Type B pancreatic cell (in vitro differentiated cells): ENCODE measurements around the gene AKIRIN2. TPM values are rescaled to one million over a fixed set of nuclear protein-coding genes. Genes with fewer than 3 reads are reported as not detected.

Source experiments
- DNase-seq: peaks from one replicate; pipeline ENCODE4 v3.0.0; 2021; ENCODE audit warnings: mixed read lengths; ENCODE audit not compliant: unreplicated experiment; ENCODE audit errors: extremely low spot score
- H3K27ac Mint-ChIP-seq: 2 replicates; pipeline ENCODE4 v1.8.0; 2021; ENCODE audit warnings: mild to moderate bottlenecking, mixed read lengths
- H3K27me3 Mint-ChIP-seq: 2 replicates; pipeline ENCODE4 v1.8.0; 2021; ENCODE audit warnings: mixed read lengths
- H3K36me3 Mint-ChIP-seq: 2 replicates; pipeline ENCODE4 v1.8.0; 2021; ENCODE audit warnings: mixed read lengths
- H3K4me1 Mint-ChIP-seq: one replicate; pipeline ENCODE4 v1.8.0; 2021; ENCODE audit warnings: mixed read lengths; ENCODE audit not compliant: unreplicated experiment
- H3K4me3 Mint-ChIP-seq: 2 replicates; pipeline ENCODE4 v1.8.0; 2021; ENCODE audit warnings: mild to moderate bottlenecking, mixed read lengths
- H3K9me3 Mint-ChIP-seq: 2 replicates; pipeline ENCODE4 v1.8.0; 2021; ENCODE audit warnings: mixed read lengths
- total RNA-seq: library from RNA; stranded (reverse); gene quantifications from 2 replicates; pipeline ENCODE4 v1.2.1, GENCODE V29; 2021; ENCODE audit warnings: low replicate concordance
- TF ChIP-seq, protein P1 (sequence below): fragments of 200-600 bp; sonication (generic); conservative IDR thresholded peaks from 2 replicates; pipeline ENCODE4 v1.5.0; 2021; ENCODE audit warnings: antibody characterized with exemption, mild to moderate bottlenecking

The AKIRIN2 gene
- total RNA-seq, 1 donor from 2014 or later: 61.7 TPM

DNA sequence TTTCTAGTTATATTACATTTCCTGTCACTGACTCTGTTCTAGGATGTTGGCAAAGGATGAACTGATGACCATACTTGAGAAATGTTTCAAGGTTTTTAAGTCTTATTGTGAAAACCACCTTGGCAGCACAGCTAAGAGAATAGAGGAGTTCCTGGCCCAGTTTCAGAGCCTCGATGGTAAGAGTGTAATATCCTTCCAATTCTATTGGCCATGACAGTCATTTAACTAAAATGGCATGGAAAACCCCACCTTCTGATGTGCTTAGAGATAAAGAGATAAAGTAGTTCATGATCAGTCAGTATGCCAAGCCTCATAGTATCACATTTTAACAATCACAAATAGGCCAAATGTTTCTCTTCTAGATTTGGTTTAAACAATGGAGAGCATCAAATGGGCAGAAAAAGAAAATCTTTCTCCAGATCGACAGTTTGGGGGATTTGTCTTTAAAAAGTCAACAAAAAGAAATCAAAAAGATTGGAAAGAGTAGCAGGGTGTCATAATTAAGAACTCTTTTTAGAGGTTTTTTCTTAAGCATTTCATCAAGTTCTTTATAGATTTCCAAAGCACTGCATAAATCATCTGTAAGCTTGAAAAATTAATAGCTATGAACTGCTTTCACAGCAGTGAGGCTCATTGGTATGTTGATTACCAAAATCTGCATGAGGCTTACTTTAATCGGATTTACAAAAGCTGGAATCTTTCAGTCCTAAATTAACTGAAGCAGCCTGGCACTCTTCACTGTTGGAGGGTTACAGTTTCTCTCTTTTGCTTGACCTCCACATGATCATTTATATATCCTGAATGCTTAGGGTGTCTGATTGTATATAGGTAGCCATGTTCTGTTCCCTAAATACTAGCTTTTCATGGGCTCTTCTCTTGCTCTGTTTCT is 48.7 kb downstream of the AKIRIN2 start:
- no peak for DNase-seq
- H3K4me1 Mint-ChIP-seq: no peaks in the 10 kb centered on the region
- H3K27ac Mint-ChIP-seq: no peak overlapping the region
- no peak overlapping the region for H3K4me3 Mint-ChIP-seq
- no peaks in the 10 kb centered on the region for H3K9me3 Mint-ChIP-seq
- TF ChIP-seq, protein P1, sequence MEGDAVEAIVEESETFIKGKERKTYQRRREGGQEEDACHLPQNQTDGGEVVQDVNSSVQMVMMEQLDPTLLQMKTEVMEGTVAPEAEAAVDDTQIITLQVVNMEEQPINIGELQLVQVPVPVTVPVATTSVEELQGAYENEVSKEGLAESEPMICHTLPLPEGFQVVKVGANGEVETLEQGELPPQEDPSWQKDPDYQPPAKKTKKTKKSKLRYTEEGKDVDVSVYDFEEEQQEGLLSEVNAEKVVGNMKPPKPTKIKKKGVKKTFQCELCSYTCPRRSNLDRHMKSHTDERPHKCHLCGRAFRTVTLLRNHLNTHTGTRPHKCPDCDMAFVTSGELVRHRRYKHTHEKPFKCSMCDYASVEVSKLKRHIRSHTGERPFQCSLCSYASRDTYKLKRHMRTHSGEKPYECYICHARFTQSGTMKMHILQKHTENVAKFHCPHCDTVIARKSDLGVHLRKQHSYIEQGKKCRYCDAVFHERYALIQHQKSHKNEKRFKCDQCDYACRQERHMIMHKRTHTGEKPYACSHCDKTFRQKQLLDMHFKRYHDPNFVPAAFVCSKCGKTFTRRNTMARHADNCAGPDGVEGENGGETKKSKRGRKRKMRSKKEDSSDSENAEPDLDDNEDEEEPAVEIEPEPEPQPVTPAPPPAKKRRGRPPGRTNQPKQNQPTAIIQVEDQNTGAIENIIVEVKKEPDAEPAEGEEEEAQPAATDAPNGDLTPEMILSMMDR: no peak
- peaks cover 10% of the 10 kb centered on the region for H3K36me3 Mint-ChIP-seq
- no peaks in the 10 kb centered on the region for H3K27me3 Mint-ChIP-seq

DNA sequence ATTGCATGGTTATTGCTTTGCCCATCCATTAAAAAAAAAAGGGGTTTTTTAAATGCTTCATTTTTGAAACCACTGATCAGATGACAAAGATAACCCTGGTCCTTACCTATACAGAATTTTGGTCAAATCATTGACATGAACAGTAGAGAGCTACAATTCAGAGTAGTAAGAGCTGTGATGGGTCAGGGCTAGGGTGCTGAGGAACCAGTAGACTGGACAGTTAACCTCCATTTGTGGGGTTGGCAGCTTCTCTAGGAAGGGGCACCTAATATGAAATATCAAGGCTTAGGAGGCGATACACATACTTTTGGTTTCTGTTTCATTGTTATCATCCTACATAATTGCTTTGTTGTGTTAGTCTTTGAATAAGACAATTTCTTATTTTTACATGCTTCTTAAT is 57.0 kb downstream of the AKIRIN2 start:
- H3K27me3 Mint-ChIP-seq: no peaks in the 10 kb centered on the region

DNA sequence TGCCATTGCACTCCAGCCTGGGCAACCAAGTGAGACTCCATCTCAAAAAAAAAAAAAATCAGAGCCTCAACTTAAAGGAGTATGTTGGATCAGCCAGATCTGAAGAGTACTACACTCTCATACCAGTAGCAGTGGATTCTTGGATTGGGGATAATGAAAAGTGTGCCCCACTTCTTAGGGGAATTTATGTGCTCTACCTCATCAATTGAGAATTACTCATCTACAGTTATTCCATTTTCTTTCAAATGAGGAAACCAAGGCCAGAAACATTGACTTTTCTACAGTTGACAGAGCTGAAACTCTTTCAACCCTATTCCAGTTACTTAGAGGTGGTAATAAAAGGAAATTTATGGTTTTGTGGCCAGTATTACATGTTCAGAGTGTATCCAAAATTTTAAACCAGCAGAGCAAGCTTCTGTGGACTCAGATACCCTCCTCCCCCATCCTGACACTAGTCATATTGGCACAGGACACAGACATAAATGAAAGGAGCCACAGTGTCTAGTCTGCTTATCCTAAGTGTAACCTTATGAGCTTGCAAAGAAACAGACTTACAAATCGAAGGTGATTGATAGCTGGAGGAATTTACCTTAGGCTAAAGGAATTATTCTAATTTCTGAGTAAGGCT is 60.9 kb downstream of the AKIRIN2 start:
- peaks cover 4% of the 10 kb centered on the region for H3K36me3 Mint-ChIP-seq
- no peak for DNase-seq
- no peak overlapping the region for H3K27ac Mint-ChIP-seq
- H3K4me3 Mint-ChIP-seq: no peak overlapping the region
- H3K4me1 Mint-ChIP-seq: no peaks in the 10 kb centered on the region
- no peaks in the 10 kb centered on the region for H3K9me3 Mint-ChIP-seq
- no peaks in the 10 kb centered on the region for H3K27me3 Mint-ChIP-seq
- TF ChIP-seq, protein P1: no peak

More for the DNA sequence above, 57.0 kb downstream of the AKIRIN2 start:
- no peaks in the 10 kb centered on the region for H3K4me1 Mint-ChIP-seq
- no peak overlapping the region for H3K4me3 Mint-ChIP-seq
- no peak overlapping the region for H3K27ac Mint-ChIP-seq
- DNase-seq: no peak
- no peaks in the 10 kb centered on the region for H3K9me3 Mint-ChIP-seq
- TF ChIP-seq, protein P1: no peak
- peaks cover 6% of the 10 kb centered on the region for H3K36me3 Mint-ChIP-seq

DNA sequence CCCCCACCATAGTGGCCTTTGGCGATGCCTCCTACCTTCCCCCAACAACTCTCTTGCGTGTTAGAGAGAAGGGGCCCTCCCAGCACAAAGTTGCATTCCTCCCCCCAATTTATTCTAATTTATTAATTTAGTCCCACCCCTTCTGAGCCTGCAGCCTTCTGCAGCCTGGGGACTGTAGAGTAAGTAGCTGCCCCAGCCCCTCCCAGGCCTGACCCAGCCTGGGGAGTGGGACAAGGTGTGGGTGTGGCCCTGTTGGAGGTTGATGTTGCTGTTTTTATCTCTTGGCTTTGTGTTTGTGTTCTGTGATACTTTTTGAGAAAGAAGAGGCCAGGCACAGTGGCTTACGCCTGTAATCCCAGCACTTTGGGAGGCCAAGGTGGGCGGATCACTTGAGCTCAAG is 62.7 kb downstream of the AKIRIN2 start:
- DNase-seq: no peak
- no peak overlapping the region for H3K4me3 Mint-ChIP-seq
- no peaks in the 10 kb centered on the region for H3K4me1 Mint-ChIP-seq
- peaks cover 10% of the 10 kb centered on the region for H3K36me3 Mint-ChIP-seq
- no peaks in the 10 kb centered on the region for H3K9me3 Mint-ChIP-seq
- H3K27ac Mint-ChIP-seq: no peak overlapping the region
- no peaks in the 10 kb centered on the region for H3K27me3 Mint-ChIP-seq
- TF ChIP-seq, protein P1: no peak

DNA sequence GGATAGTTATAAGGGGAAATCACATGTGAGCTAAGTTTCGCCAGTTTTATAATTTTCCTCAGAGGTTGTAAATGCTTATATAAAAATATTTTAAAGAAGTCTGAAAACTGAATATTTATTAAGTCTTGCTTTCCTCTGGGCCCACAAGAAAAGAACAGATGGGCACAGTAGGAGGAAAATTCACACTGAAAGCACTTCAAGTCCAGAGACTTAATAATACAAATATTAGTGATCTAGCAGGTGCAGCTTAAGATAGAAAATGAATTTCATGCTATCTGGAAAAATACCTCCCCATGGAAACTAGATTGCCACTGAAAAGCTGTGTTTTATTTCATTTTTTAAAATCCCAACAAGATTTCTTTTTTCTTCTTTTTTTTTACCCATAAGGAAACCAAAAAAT is 64.9 kb downstream of the AKIRIN2 start:
- Mint-ChIP-seq H3K9me3 (no peaks in the 10 kb centered on the region), H3K27ac (no peak overlapping the region), H3K4me3 (no peak overlapping the region), H3K27me3 (no peaks in the 10 kb centered on the region), H3K36me3 (peaks cover 14% of the 10 kb centered on the region), H3K4me1 (no peaks in the 10 kb centered on the region)
- no peak for DNase-seq
- TF ChIP-seq, protein P1: no peak
